Mesendoderm (in vitro differentiated cells): Measurements from ENCODE around the gene SLC36A1.

Experiments
- DNase-seq: peaks from one replicate; pipeline ENCODE4 v3.0.0; 2013
- H2AK5ac ChIP-seq: 2 replicates; pipeline ENCODE4 v1.6.1; 2013; ENCODE audit warnings: low read length, inconsistent platforms
- H2BK120ac ChIP-seq: 2 replicates; pipeline ENCODE4 v1.6.1; 2013; ENCODE audit warnings: low read depth, mild to moderate bottlenecking, low read length, moderate library complexity, mixed read lengths
- H2BK15ac ChIP-seq: replicated peaks from 2 replicates; pipeline ENCODE4 v1.6.1; 2013; ENCODE audit warnings: low read depth, mild to moderate bottlenecking, moderate library complexity
- H2BK5ac ChIP-seq: 2 replicates; pipeline ENCODE4 v1.6.1; 2013; ENCODE audit warnings: low read length, inconsistent platforms
- H3K18ac ChIP-seq: 2 replicates; pipeline ENCODE4 v1.6.1; 2013; ENCODE audit warnings: mild to moderate bottlenecking, low read length, mixed read lengths
- H3K23ac ChIP-seq: one replicate; pipeline ENCODE4 v1.6.1; 2013; ENCODE audit warnings: low read length
- H3K27ac ChIP-seq: 2 replicates; pipeline ENCODE4 v1.5.1; 2013; ENCODE audit warnings: low read depth, mild to moderate bottlenecking, inconsistent platforms, low read length, moderate library complexity
- H3K27me3 ChIP-seq: 2 replicates; pipeline ENCODE4 v1.6.1; 2013; ENCODE audit warnings: low read length, control low read depth, mild to moderate bottlenecking, inconsistent platforms; ENCODE audit not compliant: insufficient read depth, poor library complexity
- H3K36me3 ChIP-seq: 2 replicates; pipeline ENCODE4 v1.6.1; 2013; ENCODE audit warnings: low read length, inconsistent platforms; ENCODE audit not compliant: control insufficient read depth, insufficient read depth
- H3K4ac ChIP-seq: one replicate; pipeline ENCODE4 v1.6.1; 2013; ENCODE audit warnings: low read depth, mild to moderate bottlenecking, low read length, moderate library complexity
- H3K4me1 ChIP-seq: 2 replicates; pipeline ENCODE4 v1.6.1; 2013; ENCODE audit warnings: low read depth, low read length, inconsistent platforms; ENCODE audit not compliant: control insufficient read depth
- H3K4me2 ChIP-seq: 2 replicates; pipeline ENCODE4 v1.6.1; 2013; ENCODE audit warnings: low read length
- H3K4me3 ChIP-seq: 2 replicates; pipeline ENCODE4 v1.5.1; 2013; ENCODE audit warnings: mild to moderate bottlenecking, low read length
- H3K56ac ChIP-seq: one replicate; pipeline ENCODE4 v1.6.1; 2013; ENCODE audit warnings: low read length
- H3K79me1 ChIP-seq: 2 replicates; pipeline ENCODE4 v1.6.1; 2013; ENCODE audit warnings: low read length, inconsistent platforms
- H3K79me2 ChIP-seq: 2 replicates; pipeline ENCODE4 v1.6.1; 2013; ENCODE audit warnings: mild to moderate bottlenecking, low read length; ENCODE audit not compliant: control insufficient read depth, insufficient read depth
- H3K9ac ChIP-seq: 2 replicates; pipeline ENCODE4 v1.6.1; 2013; ENCODE audit warnings: low read length, inconsistent platforms
- H4K5ac ChIP-seq: one replicate; pipeline ENCODE4 v1.6.1; 2013; ENCODE audit warnings: low read length
- H4K8ac ChIP-seq: one replicate; pipeline ENCODE4 v1.6.1; 2013; ENCODE audit warnings: low read depth, mild to moderate bottlenecking, control low read depth, low read length, moderate library complexity
- WGBS: extraction: QIAGEN DNeasy Blood & Tissue Kit; methylation state at CpG from one replicate; pipeline ENCODE4 v1.1.7; 2013; ENCODE audit warnings: low lambda C conversion rate, missing lambda C conversion rate; ENCODE audit not compliant: insufficient coverage; ENCODE audit errors: extremely low coverage; 5-methylcytosine and 5-hydroxymethylcytosine counted together

The SLC36A1 gene

GRCh38 chr5:151480384-151481293 is 33.2 kb downstream of the SLC36A1 start:
- no peak overlapping the region for H3K23ac ChIP-seq
- H3K36me3 ChIP-seq: no peaks in the 10 kb centered on the region
- H3K27me3 ChIP-seq: no peaks in the 10 kb centered on the region
- H3K27ac ChIP-seq: no peak overlapping the region
- H3K4me3 ChIP-seq: no peak overlapping the region
- H2BK120ac ChIP-seq: no peak overlapping the region
- H3K79me1 ChIP-seq: no peaks in the 10 kb centered on the region
- no peaks in the 10 kb centered on the region for H3K79me2 ChIP-seq
- H4K5ac ChIP-seq: no peak overlapping the region
- H2AK5ac ChIP-seq: no peak overlapping the region
- peak; percentile 65 for DNase-seq
- no peak overlapping the region for H3K56ac ChIP-seq
- no peak overlapping the region for H4K8ac ChIP-seq
- H3K4ac ChIP-seq: no peak overlapping the region
- H2BK15ac ChIP-seq: no peak overlapping the region
- WGBS: no CpG with 5 or more reads among the region's 7 CpGs
- no peak overlapping the region for H3K9ac ChIP-seq
- H2BK5ac ChIP-seq: no peak overlapping the region
- H3K18ac ChIP-seq: no peak overlapping the region
- H3K4me2 ChIP-seq: no peak overlapping the region
- H3K4me1 ChIP-seq: peaks cover 2% of the 10 kb centered on the region

GRCh38 chr5:151483176-151483575 is 35.8 kb downstream of the SLC36A1 start:
- H4K8ac ChIP-seq: no peak overlapping the region
- H3K36me3 ChIP-seq: no peaks in the 10 kb centered on the region
- no CpG with 5 or more reads among the region's 3 CpGs for whole genome bisulfite sequencing

GRCh38 chr5:151483647-151484046 is 36.2 kb downstream of the SLC36A1 start:
- Histone ChIP-seq H3K4ac (no peak overlapping the region), H2BK120ac (no peak overlapping the region), H3K4me2 (no peak overlapping the region), H2BK15ac (no peak overlapping the region), H3K56ac (no peak overlapping the region), H2AK5ac (no peak overlapping the region), H2BK5ac (no peak overlapping the region), H3K36me3 (no peaks in the 10 kb centered on the region), H4K5ac (no peak overlapping the region), H3K27me3 (no peaks in the 10 kb centered on the region), H4K8ac (no peak overlapping the region), H3K23ac (no peak overlapping the region), H3K79me2 (no peaks in the 10 kb centered on the region), H3K4me3 (no peak overlapping the region), H3K9ac (no peak overlapping the region), H3K18ac (no peak overlapping the region), H3K27ac (no peak overlapping the region), H3K4me1 (peaks cover 2% of the 10 kb centered on the region), H3K79me1 (no peaks in the 10 kb centered on the region)
- WGBS: no CpG with 5 or more reads among the region's 5 CpGs
- no peak for DNase-seq

More at GRCh38 chr5:151483176-151483575, 35.8 kb downstream of the SLC36A1 start:
- Histone ChIP-seq H2BK120ac (no peak overlapping the region), H3K4ac (no peak overlapping the region), H3K4me1 (peaks cover 2% of the 10 kb centered on the region), H2BK15ac (no peak overlapping the region), H3K9ac (no peak overlapping the region), H3K18ac (no peak overlapping the region), H3K4me2 (no peak overlapping the region), H3K27me3 (no peaks in the 10 kb centered on the region), H3K79me1 (no peaks in the 10 kb centered on the region), H3K23ac (no peak overlapping the region), H3K56ac (no peak overlapping the region), H3K27ac (no peak overlapping the region), H2BK5ac (no peak overlapping the region), H4K5ac (no peak overlapping the region), H3K4me3 (no peak overlapping the region), H2AK5ac (no peak overlapping the region), H3K79me2 (no peaks in the 10 kb centered on the region)
- DNase-seq: no peak

GRCh38 chr5:151487544-151487943 is 40.1 kb downstream of the SLC36A1 start:
- H3K4ac ChIP-seq: no peak overlapping the region
- no peaks in the 10 kb centered on the region for H3K79me2 ChIP-seq
- H3K27ac ChIP-seq: no peak overlapping the region

DNA sequence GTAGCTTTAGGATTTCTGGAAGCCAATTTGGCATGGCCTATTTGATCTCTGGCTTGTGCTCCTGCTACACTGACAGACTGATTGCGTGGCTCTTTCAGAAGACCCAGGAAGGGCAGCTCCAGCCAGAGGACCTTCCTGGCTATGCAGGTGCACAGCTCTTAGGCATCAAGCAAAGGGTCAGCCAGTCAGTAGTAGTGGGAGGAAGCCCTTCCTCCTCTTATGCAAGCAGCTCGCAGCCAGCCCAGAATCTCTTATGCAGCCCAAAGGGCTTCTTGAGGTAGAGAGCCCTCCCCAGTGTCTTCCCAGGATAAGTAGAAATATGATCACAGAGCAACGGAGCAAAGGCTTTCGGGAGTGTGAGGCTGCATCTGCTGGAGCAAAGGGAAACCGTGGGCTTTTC is 43.2 kb downstream of the SLC36A1 start:
- H3K9ac ChIP-seq: no peak overlapping the region
- H4K5ac ChIP-seq: no peak overlapping the region
- H3K4ac ChIP-seq: no peak overlapping the region
- H3K27ac ChIP-seq: no peak overlapping the region
- no peak overlapping the region for H3K18ac ChIP-seq
- no peak overlapping the region for H3K56ac ChIP-seq
- no peaks in the 10 kb centered on the region for H3K36me3 ChIP-seq
- H4K8ac ChIP-seq: no peak overlapping the region
- no peaks in the 10 kb centered on the region for H3K27me3 ChIP-seq
- no peaks in the 10 kb centered on the region for H3K79me1 ChIP-seq
- H2BK5ac ChIP-seq: no peak overlapping the region
- no peaks in the 10 kb centered on the region for H3K79me2 ChIP-seq
- no peak overlapping the region for H3K4me3 ChIP-seq
- no peaks in the 10 kb centered on the region for H3K4me1 ChIP-seq
- no peak overlapping the region for H2BK120ac ChIP-seq
- H3K4me2 ChIP-seq: no peak overlapping the region
- no peak overlapping the region for H2BK15ac ChIP-seq
- no CpG with 5 or more reads among the region's 5 CpGs for WGBS
- no peak for DNase-seq
- H2AK5ac ChIP-seq: no peak overlapping the region
- H3K23ac ChIP-seq: no peak overlapping the region

More at GRCh38 chr5:151487544-151487943, 40.1 kb downstream of the SLC36A1 start:
- WGBS: no CpG with 5 or more reads among the region's 7 CpGs
- Histone ChIP-seq H3K9ac (no peak overlapping the region), H3K23ac (no peak overlapping the region), H3K18ac (no peak overlapping the region), H4K5ac (no peak overlapping the region), H3K27me3 (no peaks in the 10 kb centered on the region), H2BK120ac (no peak overlapping the region), H2BK15ac (no peak overlapping the region), H3K4me2 (no peak overlapping the region), H3K4me1 (no peaks in the 10 kb centered on the region), H3K4me3 (no peak overlapping the region), H3K56ac (no peak overlapping the region), H2BK5ac (no peak overlapping the region), H3K79me1 (no peaks in the 10 kb centered on the region), H2AK5ac (no peak overlapping the region), H3K36me3 (no peaks in the 10 kb centered on the region), H4K8ac (no peak overlapping the region)
- no peak for DNase-seq
